NT2/D1 (cell line): ENCODE results near the gene ZNF644.

Source experiments
- SUZ12 ChIP-seq: IDR thresholded peaks from 2 replicates; pipeline ENCODE4 v1.6.1; 2011; ENCODE audit not compliant: insufficient read length, insufficient read depth; ENCODE audit errors: extremely low read depth
- ZNF274 ChIP-seq: IDR thresholded peaks from 2 replicates; pipeline ENCODE4 v1.6.1; 2011; ENCODE audit warnings: mild to moderate bottlenecking, low read depth, low read length

DNA sequence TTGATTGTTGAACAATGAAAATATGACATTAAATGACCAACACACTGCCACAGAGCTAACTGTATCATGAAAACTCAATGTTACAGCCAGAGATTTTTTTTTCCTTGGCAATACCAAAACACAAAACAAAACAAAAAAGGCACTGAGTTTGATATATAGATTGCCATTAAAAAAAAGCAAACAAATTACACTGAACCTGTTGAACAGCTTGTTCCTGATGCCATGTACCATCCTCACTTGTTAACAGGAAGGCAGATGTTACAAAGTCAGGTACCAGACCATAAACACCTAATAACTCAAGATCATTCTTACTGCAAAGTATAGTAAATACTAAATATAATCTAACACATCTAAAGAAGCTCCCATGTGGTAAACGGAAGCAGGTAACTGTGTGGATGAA, 75.2 kb downstream of the ZNF644 start:
- no peak for TF ChIP-seq SUZ12
- no peak for TF ChIP-seq ZNF274
